Measurements from ENCODE around the gene GCKR.

The GCKR gene

DNA sequence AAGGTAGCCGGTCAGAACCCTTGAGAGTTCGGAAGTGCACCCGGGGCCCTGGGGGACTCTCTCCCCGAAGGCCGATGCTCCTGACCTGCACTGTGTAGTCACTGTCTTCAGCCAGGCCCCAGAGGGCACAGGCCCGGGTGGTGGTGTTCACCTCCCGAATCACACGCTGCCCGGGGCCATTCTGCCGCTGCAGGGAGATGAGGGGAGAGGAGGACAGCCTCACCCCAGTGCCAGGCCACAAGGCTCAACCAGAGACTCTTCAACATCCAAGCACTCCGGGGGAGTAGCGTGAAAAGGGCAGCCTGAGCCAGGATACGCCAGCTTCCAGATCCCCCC is 2.7 kb upstream of the GCKR start:
- H3K27me3 ChIP-seq (ENCODE audit: control insufficient read depth in 1 of 2, insufficient read depth in 2 of 2, low read length in 2 of 2) = peaks cover 7 to 11% of the 10 kb centered on the region in 2 donors
- peaks cover 9% of the 10 kb centered on the region for H3K4me1 ChIP-seq (ENCODE audit: insufficient read depth, low read length)
- H3K9ac ChIP-seq (ENCODE audit: low read length) = no peak overlapping the region
- H3K9me3 ChIP-seq (ENCODE audit: low read length) = no peaks in the 10 kb centered on the region
- no peak overlapping the region for H3K27ac ChIP-seq (ENCODE audit: low read depth, low read length)
- H3K36me3 ChIP-seq (ENCODE audit: insufficient read depth, low read length) = no peaks in the 10 kb centered on the region
- H3K4me3 ChIP-seq (ENCODE audit: low read depth in 1 of 2, low read length in 2 of 2) = peak overlapping the region; percentile 26 to 71

DNA sequence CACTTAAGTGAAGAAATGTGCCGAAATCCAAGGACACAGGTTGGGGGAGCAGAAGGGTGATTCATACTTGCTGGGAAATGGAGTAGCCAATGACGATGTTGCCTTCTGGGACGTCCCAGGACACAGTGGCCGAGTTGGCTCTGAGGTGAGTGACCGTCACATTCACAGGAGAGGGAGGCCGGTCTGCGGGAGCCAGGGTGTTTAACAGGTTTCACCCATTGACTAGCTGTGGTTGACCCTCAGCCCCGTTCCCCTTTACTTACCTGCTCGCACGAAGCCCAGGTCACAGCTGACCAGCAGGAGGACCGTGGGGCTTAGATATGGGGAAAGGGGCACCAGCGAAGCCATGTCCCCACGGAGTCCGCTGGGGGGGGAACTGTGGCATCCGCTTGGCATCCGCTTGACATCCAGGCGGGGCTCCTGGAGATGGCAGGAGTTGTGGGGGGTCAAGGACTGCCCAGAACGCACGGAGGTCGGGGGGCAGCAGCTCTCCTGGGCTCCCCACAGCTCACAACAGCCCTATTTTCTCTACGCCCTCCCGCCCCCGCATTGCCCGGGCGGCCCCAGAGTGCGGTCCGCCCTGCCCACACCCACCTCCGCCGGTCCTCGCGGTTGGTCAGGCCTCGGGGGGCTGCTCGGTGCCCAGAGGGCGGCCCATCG is 2.2 kb upstream of the GCKR start:
- Histone ChIP-seq H3K27ac (ENCODE audit: low read depth, low read length) (peak overlapping the region; percentile 32), H3K36me3 (ENCODE audit: insufficient read depth, low read length) (no peaks in the 10 kb centered on the region), H3K9me3 (ENCODE audit: low read length) (no peaks in the 10 kb centered on the region), H3K4me3 (ENCODE audit: low read depth in 1 of 2, low read length in 2 of 2) (peak overlapping the region; percentile 26 to 71), H3K27me3 (ENCODE audit: control insufficient read depth in 1 of 2, insufficient read depth in 2 of 2, low read length in 2 of 2) (peaks cover 7 to 11% of the 10 kb centered on the region in 2 donors), H3K4me1 (ENCODE audit: insufficient read depth, low read length) (peaks cover 4% of the 10 kb centered on the region), H3K9ac (ENCODE audit: low read length) (peak overlapping the region; percentile 13)

DNA sequence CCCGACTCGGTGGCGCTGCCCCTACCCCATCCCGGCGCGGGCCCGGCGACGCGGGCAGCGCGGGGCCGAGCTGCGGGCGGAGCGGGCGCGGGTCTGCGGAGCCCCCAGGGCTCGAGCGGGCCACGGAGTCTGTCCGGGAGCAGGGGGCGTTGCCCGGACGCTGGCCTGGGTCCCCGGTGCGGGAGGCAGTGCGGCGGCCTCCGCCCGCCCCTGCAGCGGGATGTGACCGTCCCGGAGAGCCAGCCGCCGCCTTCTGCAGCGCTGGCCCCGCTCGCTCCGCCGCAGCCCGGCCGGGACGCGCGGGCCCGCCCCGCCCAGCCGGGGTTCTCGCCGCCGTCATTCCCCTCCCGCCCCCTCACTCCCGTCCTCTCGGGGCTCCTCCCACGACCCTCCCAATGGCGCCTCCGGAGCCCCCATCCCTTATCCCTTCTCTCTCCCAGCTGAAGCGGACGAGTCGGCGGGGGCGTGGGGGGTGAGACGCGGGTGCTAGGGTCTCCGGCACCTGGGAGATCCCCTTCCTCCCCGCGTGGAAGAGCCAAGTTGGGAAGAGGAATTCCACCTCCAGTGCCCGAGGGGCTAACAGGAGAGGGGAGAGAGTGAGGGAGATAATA is 1.6 kb upstream of the GCKR start, which contains the start of gene FNDC4:
TSS of gene FNDC4 (minus strand) at position 257 of the 611 bp plus-strand sequence. CDS start 521 bp downstream, outside the sequence.
- H3K4me1 ChIP-seq (ENCODE audit: insufficient read depth, low read length) = peaks cover 3% of the 10 kb centered on the region

DNA sequence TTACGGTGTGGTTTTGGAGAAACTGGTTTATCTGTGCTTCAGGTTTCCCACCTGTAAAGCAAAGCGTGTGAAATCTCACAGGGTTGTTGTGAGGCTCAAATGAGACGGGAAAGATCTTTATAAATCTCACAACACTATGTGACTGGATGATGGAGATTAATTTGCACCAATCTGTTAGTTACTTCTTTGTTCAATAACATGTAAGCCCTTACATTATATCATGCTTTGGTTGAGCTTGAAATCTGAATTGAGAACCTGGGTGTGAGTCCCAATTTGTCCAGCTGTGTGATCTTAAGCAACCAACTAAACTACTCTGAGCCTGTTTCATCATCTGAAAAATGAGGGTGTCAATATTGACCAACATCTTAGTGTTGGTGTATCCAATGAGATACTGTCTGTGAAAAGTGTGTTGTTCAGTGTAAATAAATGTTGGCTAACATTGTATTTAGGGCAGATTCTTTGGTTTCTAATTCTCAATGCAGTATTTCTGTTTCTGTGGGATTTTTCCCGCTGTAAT is 741 bp upstream of the GCKR start:
- peaks cover 7 to 11% of the 10 kb centered on the region in 2 donors for H3K27me3 ChIP-seq (ENCODE audit: control insufficient read depth in 1 of 2, insufficient read depth in 2 of 2, low read length in 2 of 2)
- no peak overlapping the region for H3K4me3 ChIP-seq (ENCODE audit: low read depth in 1 of 2, low read length in 2 of 2)
- H3K9me3 ChIP-seq (ENCODE audit: low read length) = no peaks in the 10 kb centered on the region
- no peak overlapping the region for H3K27ac ChIP-seq (ENCODE audit: low read depth, low read length)
- H3K36me3 ChIP-seq (ENCODE audit: insufficient read depth, low read length) = no peaks in the 10 kb centered on the region
- peaks cover 3% of the 10 kb centered on the region for H3K4me1 ChIP-seq (ENCODE audit: insufficient read depth, low read length)
- no peak overlapping the region for H3K9ac ChIP-seq (ENCODE audit: low read length)

More for the DNA sequence above, 1.6 kb upstream of the GCKR start, which contains the start of gene FNDC4:
- H3K27me3 ChIP-seq (ENCODE audit: control insufficient read depth in 1 of 2, insufficient read depth in 2 of 2, low read length in 2 of 2) = peaks cover 7 to 11% of the 10 kb centered on the region in 2 donors
- H3K27ac ChIP-seq (ENCODE audit: low read depth, low read length) = peak within 1 kb of the TSS; percentile 32
- H3K4me3 ChIP-seq (ENCODE audit: low read depth in 1 of 2, low read length in 2 of 2) = peak within 1 kb of the TSS; percentile 26 to 71
- H3K9me3 ChIP-seq (ENCODE audit: low read length) = no peaks in the 10 kb centered on the region
- H3K9ac ChIP-seq (ENCODE audit: low read length) = peak within 1 kb of the TSS; percentile 13
- no peaks in the 10 kb centered on the region for H3K36me3 ChIP-seq (ENCODE audit: insufficient read depth, low read length)

DNA sequence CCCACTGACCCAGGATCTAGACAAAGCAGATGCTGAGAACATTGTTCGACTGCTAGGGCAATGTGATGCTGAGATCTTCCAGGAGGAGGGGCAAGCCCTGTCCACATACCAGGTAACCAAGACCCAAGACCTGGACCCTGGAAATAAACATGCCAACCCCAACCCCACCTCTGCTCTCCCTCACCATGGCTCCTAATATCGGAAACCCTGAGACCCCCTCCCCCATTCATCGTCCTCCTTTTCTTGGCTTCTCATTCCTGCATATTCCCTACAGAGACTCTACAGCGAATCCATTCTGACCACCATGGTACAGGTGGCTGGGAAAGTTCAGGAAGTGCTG is 619 bp downstream of the GCKR start:
- Histone ChIP-seq H3K4me3 (ENCODE audit: low read depth in 1 of 2, low read length in 2 of 2) (no peak overlapping the region), H3K27ac (ENCODE audit: low read depth, low read length) (no peak overlapping the region), H3K9me3 (ENCODE audit: low read length) (no peaks in the 10 kb centered on the region), H3K36me3 (ENCODE audit: insufficient read depth, low read length) (no peaks in the 10 kb centered on the region), H3K9ac (ENCODE audit: low read length) (no peak overlapping the region), H3K4me1 (ENCODE audit: insufficient read depth, low read length) (peaks cover 3% of the 10 kb centered on the region), H3K27me3 (ENCODE audit: control insufficient read depth in 1 of 2, insufficient read depth in 2 of 2, low read length in 2 of 2) (peaks cover 7 to 11% of the 10 kb centered on the region in 2 donors)

DNA sequence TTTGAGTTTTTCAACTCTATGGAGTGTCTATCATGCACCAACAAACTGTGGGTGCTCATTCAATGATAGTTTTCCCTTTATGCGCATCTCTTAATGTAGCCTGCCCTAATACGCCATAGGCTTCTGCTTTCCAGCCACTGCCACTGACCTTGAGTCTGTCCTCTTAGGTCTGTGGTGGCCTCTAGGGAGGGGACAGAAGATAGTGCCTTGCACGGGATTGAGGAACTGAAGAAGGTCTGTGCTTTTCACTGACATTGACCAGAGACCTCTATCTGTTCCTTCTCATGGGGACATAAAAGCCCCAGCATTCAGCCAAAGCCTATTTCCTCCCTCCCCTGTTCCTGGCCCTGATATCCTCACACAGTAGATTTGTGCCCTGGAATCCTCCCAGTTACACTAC is 2.3 kb downstream of the GCKR start:
- Histone ChIP-seq H3K36me3 (ENCODE audit: insufficient read depth, low read length) (no peaks in the 10 kb centered on the region), H3K27ac (ENCODE audit: low read depth, low read length) (no peak overlapping the region), H3K27me3 (ENCODE audit: control insufficient read depth in 1 of 2, insufficient read depth in 2 of 2, low read length in 2 of 2) (peaks cover 7 to 9% of the 10 kb centered on the region in 2 donors), H3K9me3 (ENCODE audit: low read length) (no peaks in the 10 kb centered on the region), H3K4me3 (ENCODE audit: low read depth in 1 of 2, low read length in 2 of 2) (no peak overlapping the region), H3K4me1 (ENCODE audit: insufficient read depth, low read length) (peaks cover 3% of the 10 kb centered on the region), H3K9ac (ENCODE audit: low read length) (no peak overlapping the region)

DNA sequence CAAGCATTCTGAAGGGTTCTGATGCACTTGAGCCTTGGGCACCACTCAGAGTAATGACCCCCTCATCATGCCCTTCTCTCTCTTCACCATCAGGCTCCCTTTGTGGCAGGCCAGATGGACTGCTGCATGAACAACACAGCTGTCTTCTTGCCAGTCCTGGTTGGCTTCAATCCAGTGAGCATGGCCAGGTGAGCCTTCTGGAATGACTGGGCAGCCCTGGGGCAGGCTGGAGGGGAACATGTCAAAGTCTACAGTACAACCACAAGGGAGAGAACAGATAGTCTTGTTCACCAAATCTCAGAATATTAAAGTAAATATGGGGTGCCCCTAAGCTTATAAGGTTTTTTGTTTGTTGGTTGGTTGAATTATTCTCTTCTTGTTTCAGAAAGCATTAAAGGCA is 4.4 kb downstream of the GCKR start:
- Histone ChIP-seq H3K36me3 (ENCODE audit: insufficient read depth, low read length) (no peaks in the 10 kb centered on the region), H3K27me3 (ENCODE audit: control insufficient read depth in 1 of 2, insufficient read depth in 2 of 2, low read length in 2 of 2) (peaks cover 0 to 7% of the 10 kb centered on the region in 2 donors), H3K4me3 (ENCODE audit: low read depth in 1 of 2, low read length in 2 of 2) (no peak overlapping the region), H3K9ac (ENCODE audit: low read length) (no peak overlapping the region), H3K9me3 (ENCODE audit: low read length) (no peaks in the 10 kb centered on the region), H3K27ac (ENCODE audit: low read depth, low read length) (no peak overlapping the region), H3K4me1 (ENCODE audit: insufficient read depth, low read length) (no peaks in the 10 kb centered on the region)

DNA sequence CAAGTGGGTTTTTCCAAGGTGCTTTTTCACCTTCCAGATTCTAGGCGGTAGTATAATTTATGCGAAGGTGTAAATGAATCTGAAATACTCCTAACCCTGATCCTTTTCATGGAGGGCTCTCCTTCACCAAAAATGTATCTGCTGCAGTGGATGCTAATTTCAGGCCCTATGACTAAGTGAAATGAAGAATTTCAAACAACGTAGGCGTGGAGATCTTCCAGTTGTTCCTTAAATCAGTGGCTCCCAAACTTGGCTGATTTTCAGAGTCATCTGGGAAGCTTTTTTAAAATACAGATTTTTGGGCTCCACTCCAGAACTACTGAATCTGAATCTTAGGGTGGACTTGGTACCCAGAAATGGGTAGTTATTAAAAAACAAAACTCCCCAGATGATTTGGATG is 5.5 kb downstream of the GCKR start:
- no peak overlapping the region for H3K4me3 ChIP-seq (ENCODE audit: low read depth in 1 of 2, low read length in 2 of 2)
- H3K4me1 ChIP-seq (ENCODE audit: insufficient read depth, low read length) = no peaks in the 10 kb centered on the region
- no peak overlapping the region for H3K9ac ChIP-seq (ENCODE audit: low read length)
- peaks cover 0 to 4% of the 10 kb centered on the region in 2 donors for H3K27me3 ChIP-seq (ENCODE audit: control insufficient read depth in 1 of 2, insufficient read depth in 2 of 2, low read length in 2 of 2)
- no peaks in the 10 kb centered on the region for H3K36me3 ChIP-seq (ENCODE audit: insufficient read depth, low read length)
- H3K27ac ChIP-seq (ENCODE audit: low read depth, low read length) = no peak overlapping the region
- no peaks in the 10 kb centered on the region for H3K9me3 ChIP-seq (ENCODE audit: low read length)

DNA sequence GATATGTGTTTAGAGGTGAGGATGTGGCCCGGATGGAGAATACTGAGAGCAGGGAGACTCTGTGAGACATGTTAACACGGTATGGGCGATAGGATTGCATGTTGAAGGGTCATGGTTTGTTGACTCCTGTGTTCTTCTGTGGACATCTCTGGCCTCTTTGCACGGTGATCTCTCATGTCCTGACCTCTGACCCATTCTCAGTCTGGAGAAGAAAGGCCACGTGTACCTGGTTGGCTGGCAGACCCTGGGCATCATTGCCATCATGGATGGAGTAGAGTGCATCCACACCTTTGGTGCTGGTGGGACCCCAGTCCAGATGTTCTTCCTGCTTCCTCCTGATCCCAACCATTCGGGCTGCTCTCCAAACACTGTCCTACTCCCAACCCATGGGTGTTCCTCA is 9.9 kb downstream of the GCKR start:
- Histone ChIP-seq H3K9ac (ENCODE audit: low read length) (no peak overlapping the region), H3K27ac (ENCODE audit: low read depth, low read length) (no peak overlapping the region), H3K27me3 (ENCODE audit: control insufficient read depth in 1 of 2, insufficient read depth in 2 of 2, low read length in 2 of 2) (no peaks in the 10 kb centered on the region), H3K4me3 (ENCODE audit: low read depth in 1 of 2, low read length in 2 of 2) (no peak overlapping the region), H3K4me1 (ENCODE audit: insufficient read depth, low read length) (no peaks in the 10 kb centered on the region), H3K36me3 (ENCODE audit: insufficient read depth, low read length) (no peaks in the 10 kb centered on the region), H3K9me3 (ENCODE audit: low read length) (no peaks in the 10 kb centered on the region)

DNA sequence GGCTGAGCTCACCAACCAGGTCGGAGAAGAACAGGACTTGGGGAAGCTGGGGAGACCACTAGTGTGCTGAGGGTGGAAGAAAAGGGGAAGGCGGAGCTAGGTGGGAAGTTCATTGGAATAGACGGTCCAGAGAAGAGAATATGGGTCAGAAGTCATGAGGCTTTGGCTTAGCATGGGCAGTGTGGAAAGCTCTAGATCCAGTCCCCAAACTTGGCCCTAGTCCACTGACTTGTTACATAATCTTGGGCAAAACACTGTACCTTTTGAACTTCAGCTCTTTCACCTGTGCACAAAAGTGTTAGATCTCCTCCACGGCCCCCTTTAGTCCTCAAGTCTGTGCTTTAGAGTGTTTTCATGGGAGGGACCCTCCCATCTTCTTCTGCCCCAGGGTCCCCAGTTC is 10.7 kb downstream of the GCKR start:
- Histone ChIP-seq H3K27ac (ENCODE audit: low read depth, low read length) (no peak overlapping the region), H3K9ac (ENCODE audit: low read length) (no peak overlapping the region), H3K36me3 (ENCODE audit: insufficient read depth, low read length) (no peaks in the 10 kb centered on the region), H3K4me3 (ENCODE audit: low read depth in 1 of 2, low read length in 2 of 2) (no peak overlapping the region), H3K4me1 (ENCODE audit: insufficient read depth, low read length) (no peaks in the 10 kb centered on the region), H3K27me3 (ENCODE audit: control insufficient read depth in 1 of 2, insufficient read depth in 2 of 2, low read length in 2 of 2) (no peaks in the 10 kb centered on the region), H3K9me3 (ENCODE audit: low read length) (no peaks in the 10 kb centered on the region)

DNA sequence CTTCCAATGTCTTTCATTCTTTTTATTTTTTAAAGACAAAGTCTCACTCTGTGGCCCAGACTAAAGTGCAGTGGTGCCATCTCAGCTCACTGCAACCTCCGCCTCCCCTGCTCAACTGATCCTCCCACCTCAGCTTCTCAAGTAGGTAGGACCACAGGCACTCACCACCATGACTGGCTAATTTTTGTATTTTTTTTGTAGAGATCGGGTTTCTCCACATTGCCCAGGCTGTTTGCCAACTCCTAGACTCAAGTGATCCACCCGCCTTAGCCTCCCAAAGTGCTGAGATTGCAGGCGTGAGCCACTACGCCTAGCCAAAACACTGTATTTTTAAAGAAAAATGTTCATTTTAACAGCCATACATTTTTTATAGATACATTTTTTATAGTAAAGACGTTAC is 12.7 kb downstream of the GCKR start:
- no peaks in the 10 kb centered on the region for H3K27me3 ChIP-seq (ENCODE audit: control insufficient read depth in 1 of 2, insufficient read depth in 2 of 2, low read length in 2 of 2)
- H3K4me1 ChIP-seq (ENCODE audit: insufficient read depth, low read length) = no peaks in the 10 kb centered on the region
- no peak overlapping the region for H3K27ac ChIP-seq (ENCODE audit: low read depth, low read length)
- H3K9me3 ChIP-seq (ENCODE audit: low read length) = no peaks in the 10 kb centered on the region
- H3K9ac ChIP-seq (ENCODE audit: low read length) = no peak overlapping the region
- H3K36me3 ChIP-seq (ENCODE audit: insufficient read depth, low read length) = no peaks in the 10 kb centered on the region
- no peak overlapping the region for H3K4me3 ChIP-seq (ENCODE audit: low read depth in 1 of 2, low read length in 2 of 2)
